ENCODE measurements around the gene DIPK1C.

Gene DIPK1C

GRCh38 chr18:74473976-74474640 is 17.0 kb upstream of the DIPK1C start:
- TF ChIP-seq SPI1 (IDR thresholded peaks at IDR 0.05; ENCODE audit: borderline replicate concordance, low read depth), result no peak
- no peak for TF ChIP-seq POLR2AphosphoS5 (IDR thresholded peaks at IDR 0.05; ENCODE audit: low read depth)
- no peak for TF ChIP-seq REST (IDR thresholded peaks at IDR 0.05; ENCODE audit: insufficient replicate concordance, low read depth)
- no peak for TF ChIP-seq CTCF (IDR thresholded peaks at IDR 0.05; ENCODE audit: insufficient read depth, low read length)
- TF ChIP-seq GABPA (IDR thresholded peaks at IDR 0.05; ENCODE audit: low read depth), result no peak
- Histone ChIP-seq H3K4me3 (replicated peaks; ENCODE audit: insufficient read depth, low read length) (no peak overlapping the region), H3K27ac (replicated peaks) (no peak overlapping the region), H3K27me3 (ENCODE audit: insufficient read depth, poor library complexity, severe bottlenecking) (peaks cover 4% of the 10 kb centered on the region)
- no peak for DNase-seq (ENCODE audit: low read depth in 1 of 2, low spot score in 1 of 2)

- no peak for DNase-seq (ENCODE audit: low read depth in 1 of 2, low spot score in 1 of 2)
- Histone ChIP-seq H3K4me3 (replicated peaks; ENCODE audit: insufficient read depth, low read length) (no peak overlapping the region), H3K27me3 (ENCODE audit: insufficient read depth, poor library complexity, severe bottlenecking) (peaks cover 4% of the 10 kb centered on the region), H3K27ac (replicated peaks) (no peak overlapping the region)
- TF ChIP-seq GABPA (IDR thresholded peaks at IDR 0.05; ENCODE audit: low read depth) (no peak), CTCF (IDR thresholded peaks at IDR 0.05; ENCODE audit: insufficient read depth, low read length) (no peak)
Observed at GRCh38 chr18:74472312-74472711, 15.2 kb upstream of the DIPK1C start.

- no peak for DNase-seq (ENCODE audit: low read depth in 1 of 2, low spot score in 1 of 2)
- TF ChIP-seq CTCF (IDR thresholded peaks at IDR 0.05; ENCODE audit: insufficient read depth, low read length) (no peak), SPI1 (IDR thresholded peaks at IDR 0.05; ENCODE audit: borderline replicate concordance, low read depth) (no peak), GABPA (IDR thresholded peaks at IDR 0.05; ENCODE audit: low read depth) (no peak), POLR2AphosphoS5 (IDR thresholded peaks at IDR 0.05; ENCODE audit: low read depth) (no peak), REST (IDR thresholded peaks at IDR 0.05; ENCODE audit: insufficient replicate concordance, low read depth) (no peak)
Observed at GRCh38 chr18:74468547-74469061, 11.5 kb upstream of the DIPK1C start.

GRCh38 chr18:74465775-74466174 is 8.7 kb upstream of the DIPK1C start:
- peaks cover 11% of the 10 kb centered on the region for H3K27me3 ChIP-seq (ENCODE audit: insufficient read depth, poor library complexity, severe bottlenecking)
- no peak overlapping the region for H3K4me3 ChIP-seq (replicated peaks; ENCODE audit: insufficient read depth, low read length)
- TF ChIP-seq POLR2AphosphoS5 (IDR thresholded peaks at IDR 0.05; ENCODE audit: low read depth) (no peak), SPI1 (IDR thresholded peaks at IDR 0.05; ENCODE audit: borderline replicate concordance, low read depth) (no peak), REST (IDR thresholded peaks at IDR 0.05; ENCODE audit: insufficient replicate concordance, low read depth) (no peak)
- DNase-seq (ENCODE audit: low read depth in 1 of 2, low spot score in 1 of 2), result no peak
- H3K27ac ChIP-seq (replicated peaks), result no peak overlapping the region

More at GRCh38 chr18:74468547-74469061, 11.5 kb upstream of the DIPK1C start:
- Histone ChIP-seq H3K4me3 (replicated peaks; ENCODE audit: insufficient read depth, low read length) (no peak overlapping the region), H3K27me3 (ENCODE audit: insufficient read depth, poor library complexity, severe bottlenecking) (peaks cover 3% of the 10 kb centered on the region), H3K27ac (replicated peaks) (no peak overlapping the region)

Data from HL-60 (cell line).